ENCODE data around the gene WDR20. TPM values are rescaled to one million over a fixed set of nuclear protein-coding genes. Genes with fewer than 3 reads are reported as not detected.

The WDR20 gene
- total and polyA plus RNA-seq, 2 experiments from 2014 or later, result 15.1 to 24.9 TPM

GRCh38 chr14:102217987-102218421 lies 78.3 kb downstream of the WDR20 start:
- Histone ChIP-seq H3K79me2 (ENCODE audit: insufficient read depth) (peaks cover 69% of the 10 kb centered on the region), H3K9me3 (ENCODE audit: low read depth) (no peaks in the 10 kb centered on the region), H3K9me2 (ENCODE audit: insufficient read depth) (no peaks in the 10 kb centered on the region), H3K27me3 (replicated peaks; ENCODE audit: insufficient read depth) (no peaks in the 10 kb centered on the region), H2AFZ (no peak overlapping the region), H3K36me3 (ENCODE audit: low read depth) (no peaks in the 10 kb centered on the region), H3K9ac (no peak overlapping the region), H3K27ac (no peak overlapping the region), H4K20me1 (ENCODE audit: insufficient read depth) (no peaks in the 10 kb centered on the region), H3K4me1 (ENCODE audit: insufficient read depth) (peaks cover 25% of the 10 kb centered on the region), H3K4me2 (ENCODE audit: unreplicated experiment) (no peak overlapping the region), H3K4me3 (no peak overlapping the region), H3F3A (ENCODE audit: insufficient read depth) (peaks cover 23% of the 10 kb centered on the region)
- WGBS, 2 experiments (ENCODE audit: low coverage in 1 of 2, low lambda C conversion rate in 2 of 2, missing lambda C conversion rate in 2 of 2), result 86% methylated on average over 14 of the region's 14 CpGs
- in situ Hi-C loops (cut with MboI), result no loop called here
- TF ChIP-seq EZH2 (IDR thresholded peaks at IDR 0.05; ENCODE audit: insufficient read depth, poor library complexity, severe bottlenecking) (no peak), EZH2phosphoT487 (IDR thresholded peaks at IDR 0.05; ENCODE audit: insufficient read depth, low read depth) (no peak)
- no peak for DNase-seq

GRCh38 chr14:102218688-102219087 lies 79.0 kb downstream of the WDR20 start:
- Histone ChIP-seq H3K27me3 (replicated peaks; ENCODE audit: insufficient read depth) (no peaks in the 10 kb centered on the region), H3K4me1 (ENCODE audit: insufficient read depth) (peaks cover 25% of the 10 kb centered on the region), H3K9me3 (ENCODE audit: low read depth) (no peaks in the 10 kb centered on the region), H3K9me2 (ENCODE audit: insufficient read depth) (no peaks in the 10 kb centered on the region), H3K9ac (no peak overlapping the region), H3K27ac (no peak overlapping the region), H4K20me1 (ENCODE audit: insufficient read depth) (no peaks in the 10 kb centered on the region), H2AFZ (no peak overlapping the region), H3K4me2 (ENCODE audit: unreplicated experiment) (no peak overlapping the region), H3K4me3 (no peak overlapping the region), H3K36me3 (ENCODE audit: low read depth) (no peaks in the 10 kb centered on the region), H3F3A (ENCODE audit: insufficient read depth) (peaks cover 23% of the 10 kb centered on the region), H3K79me2 (ENCODE audit: insufficient read depth) (peaks cover 63% of the 10 kb centered on the region)
- 91 to 96% methylated on average over 16 of the region's 16 CpGs for WGBS, 2 experiments (ENCODE audit: low coverage in 1 of 2, low lambda C conversion rate in 2 of 2, missing lambda C conversion rate in 2 of 2)
- in situ Hi-C loops (cut with MboI), result no loop called here
- no peak for DNase-seq
- TF ChIP-seq EZH2 (IDR thresholded peaks at IDR 0.05; ENCODE audit: insufficient read depth, poor library complexity, severe bottlenecking) (no peak), EZH2phosphoT487 (IDR thresholded peaks at IDR 0.05; ENCODE audit: insufficient read depth, low read depth) (no peak)

GRCh38 chr14:102219316-102219715 lies 79.6 kb downstream of the WDR20 start:
- in situ Hi-C loops (cut with MboI), result no loop called here
- Histone ChIP-seq H4K20me1 (ENCODE audit: insufficient read depth) (no peaks in the 10 kb centered on the region), H3K4me1 (ENCODE audit: insufficient read depth) (peaks cover 25% of the 10 kb centered on the region), H3K27me3 (replicated peaks; ENCODE audit: insufficient read depth) (no peaks in the 10 kb centered on the region), H3K9me2 (ENCODE audit: insufficient read depth) (no peaks in the 10 kb centered on the region), H3K4me3 (no peak overlapping the region), H3K9ac (no peak overlapping the region), H3F3A (ENCODE audit: insufficient read depth) (peaks cover 21% of the 10 kb centered on the region), H3K36me3 (ENCODE audit: low read depth) (no peaks in the 10 kb centered on the region), H3K79me2 (ENCODE audit: insufficient read depth) (peaks cover 56% of the 10 kb centered on the region), H3K27ac (no peak overlapping the region), H2AFZ (no peak overlapping the region), H3K4me2 (ENCODE audit: unreplicated experiment) (no peak overlapping the region), H3K9me3 (ENCODE audit: low read depth) (no peaks in the 10 kb centered on the region)
- 93 to 96% methylated on average over 16 of the region's 16 CpGs for WGBS, 2 experiments (ENCODE audit: low coverage in 1 of 2, low lambda C conversion rate in 2 of 2, missing lambda C conversion rate in 2 of 2)
- TF ChIP-seq EZH2 (IDR thresholded peaks at IDR 0.05; ENCODE audit: insufficient read depth, poor library complexity, severe bottlenecking), result no peak
- TF ChIP-seq EZH2phosphoT487 (IDR thresholded peaks at IDR 0.05; ENCODE audit: insufficient read depth, low read depth), result no peak
- no peak for DNase-seq

- Histone ChIP-seq H3K27ac (no peak overlapping the region), H3F3A (ENCODE audit: insufficient read depth) (peaks cover 19% of the 10 kb centered on the region; the same call in 1 of the 2 replicates), H3K9me2 (ENCODE audit: insufficient read depth) (no peaks in the 10 kb centered on the region), H3K4me2 (ENCODE audit: unreplicated experiment) (no peak overlapping the region), H3K9me3 (ENCODE audit: low read depth) (no peaks in the 10 kb centered on the region), H4K20me1 (ENCODE audit: insufficient read depth) (no peaks in the 10 kb centered on the region), H3K9ac (no peak overlapping the region), H2AFZ (no peak overlapping the region), H3K27me3 (replicated peaks; ENCODE audit: insufficient read depth) (no peaks in the 10 kb centered on the region), H3K4me3 (no peak overlapping the region), H3K36me3 (ENCODE audit: low read depth) (no peaks in the 10 kb centered on the region), H3K79me2 (ENCODE audit: insufficient read depth) (peaks cover 50% of the 10 kb centered on the region), H3K4me1 (ENCODE audit: insufficient read depth) (peaks cover 19% of the 10 kb centered on the region)
- no peak for TF ChIP-seq EZH2phosphoT487 (IDR thresholded peaks at IDR 0.05; ENCODE audit: insufficient read depth, low read depth)
- no peak for TF ChIP-seq EZH2 (IDR thresholded peaks at IDR 0.05; ENCODE audit: insufficient read depth, poor library complexity, severe bottlenecking)
- no peak for DNase-seq
- WGBS, 2 experiments (ENCODE audit: low coverage in 1 of 2, low lambda C conversion rate in 2 of 2, missing lambda C conversion rate in 2 of 2), result 96 to 97% methylated on average over 12 of the region's 12 CpGs
- in situ Hi-C loops (cut with MboI), result no loop called here
These were observed 80.3 kb downstream of the WDR20 start for GRCh38 chr14:102220031-102220430.

GRCh38 chr14:102221026-102221425 lies 81.3 kb downstream of the WDR20 start:
- TF ChIP-seq EZH2phosphoT487 (IDR thresholded peaks at IDR 0.05; ENCODE audit: insufficient read depth, low read depth) (no peak), EZH2 (IDR thresholded peaks at IDR 0.05; ENCODE audit: insufficient read depth, poor library complexity, severe bottlenecking) (no peak)
- Histone ChIP-seq H3K4me2 (ENCODE audit: unreplicated experiment) (peak overlapping the region; percentile 9), H3K4me3 (no peak overlapping the region), H3F3A (ENCODE audit: insufficient read depth) (0 out of 2 replicates have a peak, but pooled peaks cover 12% of the 10 kb centered on the region), H3K9ac (peak overlapping the region; percentile 30; the same call in 1 of the 2 replicates), H3K9me3 (ENCODE audit: low read depth) (no peaks in the 10 kb centered on the region), H4K20me1 (ENCODE audit: insufficient read depth) (no peaks in the 10 kb centered on the region), H3K27ac (peak overlapping the region; percentile 49), H3K4me1 (ENCODE audit: insufficient read depth) (peaks cover 10% of the 10 kb centered on the region), H3K9me2 (ENCODE audit: insufficient read depth) (no peaks in the 10 kb centered on the region), H2AFZ (no peak overlapping the region), H3K79me2 (ENCODE audit: insufficient read depth) (peaks cover 41% of the 10 kb centered on the region), H3K36me3 (ENCODE audit: low read depth) (no peaks in the 10 kb centered on the region), H3K27me3 (replicated peaks; ENCODE audit: insufficient read depth) (no peaks in the 10 kb centered on the region)
- 23 to 32% methylated on average over 7 of the region's 7 CpGs for WGBS, 2 experiments (ENCODE audit: low coverage in 1 of 2, low lambda C conversion rate in 2 of 2, missing lambda C conversion rate in 2 of 2)
- peak; percentile 73 for DNase-seq
- in situ Hi-C loops (cut with MboI), result no loop called here

Measured in GM23248 (cell line).